ENCODE data around the gene PBX4.

DNA sequence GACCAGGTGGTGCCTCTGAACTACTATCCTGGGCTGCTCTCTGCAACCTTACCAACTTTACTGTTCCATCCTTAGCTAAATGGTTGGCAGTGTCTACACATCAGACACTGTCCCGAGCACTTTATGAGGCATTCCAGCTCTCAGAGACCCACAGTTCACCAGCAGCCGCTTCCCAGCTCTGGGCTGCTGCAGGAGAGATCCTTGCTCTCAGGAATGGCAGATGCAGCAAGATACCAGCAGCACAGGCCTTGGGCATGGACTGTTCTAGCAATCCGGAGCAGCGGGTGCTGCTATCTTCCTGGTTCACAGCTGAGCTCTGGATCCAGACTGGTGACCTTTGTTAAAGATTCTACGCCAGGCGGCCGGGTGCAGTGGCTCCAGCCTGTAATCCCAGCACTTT is 12.9 kb upstream of the PBX4 start:
- TF ChIP-seq, protein P1, sequence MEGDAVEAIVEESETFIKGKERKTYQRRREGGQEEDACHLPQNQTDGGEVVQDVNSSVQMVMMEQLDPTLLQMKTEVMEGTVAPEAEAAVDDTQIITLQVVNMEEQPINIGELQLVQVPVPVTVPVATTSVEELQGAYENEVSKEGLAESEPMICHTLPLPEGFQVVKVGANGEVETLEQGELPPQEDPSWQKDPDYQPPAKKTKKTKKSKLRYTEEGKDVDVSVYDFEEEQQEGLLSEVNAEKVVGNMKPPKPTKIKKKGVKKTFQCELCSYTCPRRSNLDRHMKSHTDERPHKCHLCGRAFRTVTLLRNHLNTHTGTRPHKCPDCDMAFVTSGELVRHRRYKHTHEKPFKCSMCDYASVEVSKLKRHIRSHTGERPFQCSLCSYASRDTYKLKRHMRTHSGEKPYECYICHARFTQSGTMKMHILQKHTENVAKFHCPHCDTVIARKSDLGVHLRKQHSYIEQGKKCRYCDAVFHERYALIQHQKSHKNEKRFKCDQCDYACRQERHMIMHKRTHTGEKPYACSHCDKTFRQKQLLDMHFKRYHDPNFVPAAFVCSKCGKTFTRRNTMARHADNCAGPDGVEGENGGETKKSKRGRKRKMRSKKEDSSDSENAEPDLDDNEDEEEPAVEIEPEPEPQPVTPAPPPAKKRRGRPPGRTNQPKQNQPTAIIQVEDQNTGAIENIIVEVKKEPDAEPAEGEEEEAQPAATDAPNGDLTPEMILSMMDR (IDR thresholded peaks at IDR 0.05), result no peak
- TF ChIP-seq POLR2AphosphoS5 (IDR thresholded peaks at IDR 0.05), result no peak
- TF ChIP-seq EP300 (IDR thresholded peaks at IDR 0.05), result no peak
